HG03045 (cell line): ENCODE measurements around the gene RERG.
"Not testable (repeated sequence)": the region's sequence is repeated elsewhere in the genome, so short reads cannot be mapped to it uniquely, and the experiment has no call there.

ENCODE experiments used
- ATAC-seq: cut with Tn5 transposase; IDR thresholded peaks from one replicate; pipeline ENCODE4 v1.9.1; 2021; ENCODE audit warnings: mild to moderate bottlenecking, moderate library complexity; ENCODE audit not compliant: unreplicated experiment

The RERG gene

GRCh38 chr12:15151161-15152091 lies 69.8 kb downstream of the RERG start:
- ATAC-seq, result no peak

- ATAC-seq, result no peak
Observed at GRCh38 chr12:15146585-15146984, 74.6 kb downstream of the RERG start.

DNA sequence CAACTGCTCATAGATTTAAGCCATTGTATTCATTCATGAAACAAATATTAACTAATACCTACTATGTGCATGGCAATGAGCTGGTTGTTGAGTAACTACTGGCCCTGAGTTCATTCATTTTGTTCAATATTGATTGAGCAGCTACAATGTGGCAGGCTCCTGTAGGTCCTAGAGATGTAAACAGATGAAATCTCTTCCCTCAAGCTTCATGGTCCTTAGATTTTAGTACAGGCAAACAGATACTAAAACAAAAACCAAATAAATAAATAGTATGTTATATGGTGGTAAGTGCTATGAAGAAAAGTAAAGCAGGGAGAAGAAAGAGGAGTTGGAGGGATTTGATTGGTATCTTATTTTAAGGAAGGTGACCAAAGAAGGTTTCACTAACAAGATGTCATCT lies 77.8 kb downstream of the RERG start:
- no peak for ATAC-seq

DNA sequence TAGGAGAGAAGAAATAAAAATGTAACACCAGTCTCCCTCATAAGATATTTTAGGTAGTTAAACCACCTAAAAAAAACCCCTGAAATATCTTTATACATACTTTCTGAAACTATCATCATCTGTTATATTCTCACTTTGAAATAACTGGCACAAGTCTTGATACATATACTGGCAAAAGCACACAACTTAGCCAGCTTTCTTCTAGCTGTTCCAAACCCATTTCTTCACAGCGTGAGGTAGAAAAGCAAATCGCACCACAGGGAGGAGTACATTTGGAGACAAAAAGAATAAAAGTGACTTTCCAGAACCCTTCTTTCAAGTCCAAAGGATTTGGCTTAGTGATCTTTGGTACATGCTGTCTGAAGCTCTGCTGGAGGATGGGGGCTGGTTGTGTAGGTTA lies 78.5 kb downstream of the RERG start:
- no peak for ATAC-seq

- no peak for ATAC-seq
Observed at GRCh38 chr12:15131431-15131830, 89.8 kb downstream of the RERG start.

- ATAC-seq, result no peak
Observed at GRCh38 chr12:15130541-15130940, 90.7 kb downstream of the RERG start.

- ATAC-seq, result no peak
Observed at GRCh38 chr12:15123401-15123800, 97.8 kb downstream of the RERG start.

- ATAC-seq, result no peak
Observed at GRCh38 chr12:15122344-15122743, 98.9 kb downstream of the RERG start.

GRCh38 chr12:15118955-15119354 lies 102.3 kb downstream of the RERG start:
- no peak for ATAC-seq

GRCh38 chr12:15116983-15117382 lies 104.2 kb downstream of the RERG start:
- no peak for ATAC-seq

DNA sequence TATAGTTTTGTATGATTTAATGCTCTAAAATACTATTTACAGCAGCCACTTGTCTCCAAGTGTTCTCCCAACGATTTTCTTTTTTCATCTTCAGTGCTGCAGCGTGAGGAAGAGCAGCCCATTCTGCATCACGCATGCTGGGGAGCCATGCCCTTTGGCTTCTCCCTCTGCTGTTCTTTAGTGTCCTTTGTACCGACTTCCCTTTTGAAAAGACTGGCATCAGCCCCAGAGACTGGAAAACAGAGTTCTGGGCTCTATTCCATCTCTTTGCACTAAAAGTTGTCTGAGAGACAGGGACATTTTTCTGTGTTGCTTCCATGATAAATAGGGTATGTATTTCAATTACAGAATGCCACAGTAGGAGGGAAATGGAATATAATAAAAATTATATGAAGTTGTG lies 105.1 kb downstream of the RERG start:
- ATAC-seq, result no peak

DNA sequence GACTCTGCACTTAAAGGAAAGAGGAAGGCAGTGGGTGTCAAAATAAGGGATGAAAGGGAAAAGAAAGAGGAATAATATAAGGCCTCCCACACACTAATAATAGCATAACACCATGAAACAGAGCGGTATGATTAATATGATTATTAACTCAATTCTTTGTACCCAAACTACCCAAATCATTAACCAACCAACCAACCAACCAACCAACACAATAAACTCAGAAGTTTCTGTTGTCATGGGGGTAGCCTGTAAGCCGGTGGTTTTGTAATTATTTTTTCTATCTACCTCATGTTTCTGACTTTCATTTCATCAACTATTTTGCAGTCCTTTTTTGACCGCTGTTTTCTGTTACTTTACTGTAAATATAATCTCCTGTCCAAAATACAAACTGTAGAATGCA lies 105.8 kb downstream of the RERG start:
- no peak for ATAC-seq

GRCh38 chr12:15114501-15114900 lies 106.7 kb downstream of the RERG start:
- no peak for ATAC-seq

GRCh38 chr12:15092826-15093225 lies 128.4 kb downstream of the RERG start:
- ATAC-seq, result no peak

- ATAC-seq, result no peak
Observed at GRCh38 chr12:15090441-15090840, 130.8 kb downstream of the RERG start.

GRCh38 chr12:15088105-15088504 lies 133.1 kb downstream of the RERG start:
- ATAC-seq, result no peak

DNA sequence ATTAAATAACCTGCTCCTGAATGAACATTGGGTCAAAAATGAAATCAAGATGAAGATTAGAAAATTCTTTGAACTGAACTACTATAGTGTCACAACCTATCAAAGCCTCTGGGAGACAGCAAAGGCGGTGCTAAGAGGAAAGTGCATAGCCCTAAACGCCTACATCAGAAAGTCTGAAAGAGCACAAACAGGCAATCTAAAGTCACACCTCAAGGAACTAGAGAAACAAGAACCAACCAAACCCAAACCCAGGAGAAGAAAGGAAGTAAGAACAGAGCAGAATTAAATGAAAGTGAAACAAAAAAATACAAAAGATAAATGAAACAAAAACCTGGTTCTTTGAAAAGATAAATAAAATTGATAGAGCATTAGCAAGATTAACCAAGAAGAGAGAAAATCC lies 143.5 kb downstream of the RERG start:
- ATAC-seq, result not testable (repeated sequence)

- ATAC-seq, result no peak
Observed at GRCh38 chr12:15074351-15074750, 146.9 kb downstream of the RERG start.

GRCh38 chr12:15059123-15059522 lies 162.1 kb downstream of the RERG start:
- no peak for ATAC-seq
